ENCODE measurements around the gene SDC1.

The SDC1 gene

DNA sequence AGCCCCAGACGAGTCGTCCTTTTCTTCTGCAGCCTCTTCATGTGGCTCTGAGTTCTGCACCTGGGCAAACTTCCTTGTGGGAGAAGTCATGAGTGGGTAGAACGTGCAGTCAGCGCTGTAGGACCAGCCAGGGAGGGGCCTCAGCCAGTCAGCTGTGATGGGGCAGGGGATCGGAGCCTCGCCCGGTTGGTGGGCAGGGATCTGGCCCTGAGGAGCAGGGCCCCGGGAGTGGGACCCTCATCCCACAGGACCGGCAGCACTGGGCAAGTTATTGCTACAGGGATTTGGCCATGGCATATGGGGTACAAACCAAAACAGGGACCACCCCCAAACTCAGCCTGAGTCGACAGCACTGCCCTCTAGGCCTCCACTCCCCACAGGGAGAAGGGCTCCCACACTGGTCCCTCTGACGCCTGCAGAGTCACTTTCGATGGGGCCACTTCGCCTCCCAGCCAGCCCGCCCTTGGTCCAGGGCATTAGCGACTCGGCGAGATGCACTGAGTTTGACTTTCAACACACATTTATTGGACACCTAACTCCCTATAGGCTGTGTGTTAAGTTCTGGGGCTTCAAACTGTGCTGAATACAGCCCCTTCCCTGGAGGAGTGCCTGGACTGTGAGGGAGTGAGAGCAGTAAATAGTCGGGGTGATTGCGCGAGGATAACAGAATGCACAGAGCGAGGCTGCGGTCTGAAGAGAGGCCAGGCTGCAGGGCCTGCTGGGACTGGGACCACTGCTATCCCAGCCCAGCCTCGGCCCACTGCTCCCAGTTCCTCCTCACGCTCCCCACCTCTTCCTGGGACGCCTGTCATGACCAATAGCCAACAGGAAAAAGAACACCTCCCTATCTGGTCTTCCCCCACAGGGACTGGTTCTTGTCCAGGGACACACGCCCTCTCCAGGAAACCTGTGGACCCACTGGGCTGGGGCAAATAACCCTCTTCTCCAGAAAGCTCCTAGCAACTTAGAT lies 55.9 kb downstream of the SDC1 start:
- no peak for DNase-seq

DNA sequence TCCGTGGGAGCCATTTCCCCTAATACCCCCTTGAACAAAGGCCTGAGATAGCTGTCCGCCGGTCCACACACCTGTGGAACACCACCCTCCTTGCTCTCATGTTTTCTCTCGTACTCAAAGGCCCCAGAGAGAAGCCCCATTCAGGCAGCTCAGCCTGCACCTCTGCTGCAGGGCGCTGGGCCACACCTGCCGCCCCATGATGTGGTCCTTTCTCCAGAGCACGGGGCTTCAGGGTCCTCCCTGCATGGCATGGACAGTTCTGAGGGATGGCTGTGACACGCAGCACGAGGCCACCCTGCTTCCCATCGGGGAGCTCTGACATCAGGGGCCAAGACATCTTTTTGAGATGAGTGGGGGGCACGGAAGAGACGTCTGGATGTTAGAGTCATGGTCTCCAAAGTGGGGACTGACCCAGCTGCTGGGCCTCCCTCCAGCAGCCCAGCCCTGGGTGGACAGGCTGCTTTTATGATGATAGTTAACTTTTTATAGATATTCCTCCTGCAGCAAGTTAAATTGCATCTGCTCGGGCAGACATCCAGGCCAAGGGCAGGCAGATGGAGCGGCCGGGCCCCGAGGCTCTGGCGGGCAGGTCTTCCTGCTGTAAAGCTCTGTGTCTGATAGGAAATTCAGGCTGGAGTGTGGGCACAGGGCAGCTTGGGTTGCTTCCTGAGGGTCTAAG lies 56.7 kb downstream of the SDC1 start:
- DNase-seq, result no peak

DNA sequence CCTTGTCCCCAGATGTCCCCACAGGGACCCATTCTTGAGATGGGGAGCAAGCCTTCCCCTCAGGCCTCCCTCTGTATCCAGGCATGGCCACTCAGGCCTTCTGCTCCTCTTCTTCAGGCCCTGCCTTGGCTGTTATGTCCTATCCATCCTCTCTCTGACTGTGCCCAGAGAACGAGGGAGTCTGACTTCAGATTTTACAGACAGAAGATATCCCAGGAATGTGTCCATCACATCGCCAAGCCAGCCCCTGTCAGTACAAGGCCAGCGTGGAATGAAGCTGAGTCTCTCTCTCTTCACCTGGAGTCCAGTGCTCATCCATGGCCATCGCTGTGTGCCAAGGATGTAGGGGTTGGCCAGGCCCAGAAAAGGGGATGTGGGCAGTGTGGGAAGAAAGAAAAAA lies 57.6 kb downstream of the SDC1 start:
- no peak for DNase-seq

DNA sequence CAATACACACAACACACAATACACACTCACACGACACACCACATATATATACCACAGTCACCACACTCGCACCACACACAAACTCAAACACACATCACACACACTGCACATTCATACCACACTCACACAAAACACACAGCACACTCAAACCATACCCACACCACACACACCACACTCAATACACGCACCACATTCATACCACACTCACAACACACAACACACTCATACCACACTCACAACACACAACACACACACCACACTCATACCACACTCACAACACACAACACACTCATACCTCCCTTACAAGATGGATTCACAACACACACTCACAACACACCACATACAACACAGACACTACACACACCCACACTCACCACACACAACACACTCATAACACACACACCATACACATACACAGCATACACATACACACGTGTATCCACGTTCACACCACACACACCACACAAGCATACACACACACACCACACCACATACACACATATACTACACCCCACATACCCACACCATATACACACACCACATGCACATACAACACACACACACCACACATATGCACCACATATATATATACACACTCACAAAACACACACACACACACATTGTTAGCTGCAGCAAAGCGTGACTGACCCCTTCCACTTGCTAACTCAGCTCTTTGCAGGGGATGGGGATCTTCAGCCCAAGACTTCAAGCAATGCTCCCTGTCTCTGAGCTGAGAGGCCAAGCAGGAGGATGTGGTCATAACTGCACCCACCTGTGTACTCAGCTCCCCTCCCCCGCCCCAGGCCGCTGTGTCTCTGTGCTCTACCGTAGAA lies 59.0 kb downstream of the SDC1 start:
- DNase-seq, result no peak

DNA sequence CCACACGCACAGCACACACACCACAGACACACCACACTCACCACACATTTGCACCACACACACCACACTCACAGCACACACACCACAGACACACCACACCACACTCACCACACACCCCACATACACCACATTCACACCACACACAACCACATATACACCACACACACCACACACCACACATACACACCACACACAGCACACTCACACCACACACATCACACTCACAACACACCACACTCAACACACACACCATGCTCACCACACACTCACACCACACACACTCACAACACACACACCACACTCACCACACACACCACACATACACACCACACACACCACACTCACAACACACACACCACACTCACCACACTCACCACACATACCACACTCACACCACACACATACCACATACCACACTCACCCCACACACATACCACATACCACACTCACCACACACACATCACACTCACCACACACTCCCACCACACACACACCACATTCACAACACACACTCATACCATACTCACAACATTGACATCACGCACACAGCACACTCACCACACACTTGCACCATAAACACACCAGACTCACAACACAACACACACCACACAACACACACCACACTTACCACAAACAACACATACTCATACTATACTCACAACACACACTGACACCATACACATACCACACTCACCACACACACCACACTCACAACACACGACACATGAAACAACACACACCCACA lies 60.0 kb downstream of the SDC1 start:
- DNase-seq, result no peak

DNA sequence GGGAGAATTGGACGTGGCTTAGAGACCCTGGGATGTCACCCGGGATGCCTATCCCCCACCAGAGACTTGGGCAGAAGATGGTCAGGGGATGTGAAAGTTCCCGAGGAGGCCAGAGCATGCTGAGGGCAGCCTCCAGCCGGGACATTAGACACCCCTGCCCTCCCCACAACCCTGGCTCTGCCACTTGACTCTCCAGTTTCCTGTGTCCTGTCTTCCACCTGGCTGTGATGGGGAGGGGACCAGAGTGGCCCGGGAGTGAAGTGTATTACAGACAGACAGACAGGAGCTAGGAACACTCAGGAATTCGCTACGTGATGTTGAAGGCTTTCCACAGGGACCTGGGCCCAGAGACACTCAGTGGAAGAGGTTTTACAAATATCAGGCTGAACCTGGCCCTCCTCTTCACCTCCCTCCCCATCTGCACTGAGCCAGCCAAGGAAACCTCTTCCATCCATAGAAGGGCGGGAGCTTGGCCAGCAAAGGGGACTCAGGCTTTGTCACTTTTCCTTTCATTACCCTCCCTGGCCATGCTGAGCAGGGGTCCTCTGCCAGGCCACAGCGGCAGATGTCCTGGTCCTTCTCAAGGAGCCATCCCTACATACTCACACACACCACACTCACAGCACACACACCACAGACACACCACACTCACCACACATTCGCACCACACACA lies 60.7 kb downstream of the SDC1 start:
- DNase-seq, result no peak

DNA sequence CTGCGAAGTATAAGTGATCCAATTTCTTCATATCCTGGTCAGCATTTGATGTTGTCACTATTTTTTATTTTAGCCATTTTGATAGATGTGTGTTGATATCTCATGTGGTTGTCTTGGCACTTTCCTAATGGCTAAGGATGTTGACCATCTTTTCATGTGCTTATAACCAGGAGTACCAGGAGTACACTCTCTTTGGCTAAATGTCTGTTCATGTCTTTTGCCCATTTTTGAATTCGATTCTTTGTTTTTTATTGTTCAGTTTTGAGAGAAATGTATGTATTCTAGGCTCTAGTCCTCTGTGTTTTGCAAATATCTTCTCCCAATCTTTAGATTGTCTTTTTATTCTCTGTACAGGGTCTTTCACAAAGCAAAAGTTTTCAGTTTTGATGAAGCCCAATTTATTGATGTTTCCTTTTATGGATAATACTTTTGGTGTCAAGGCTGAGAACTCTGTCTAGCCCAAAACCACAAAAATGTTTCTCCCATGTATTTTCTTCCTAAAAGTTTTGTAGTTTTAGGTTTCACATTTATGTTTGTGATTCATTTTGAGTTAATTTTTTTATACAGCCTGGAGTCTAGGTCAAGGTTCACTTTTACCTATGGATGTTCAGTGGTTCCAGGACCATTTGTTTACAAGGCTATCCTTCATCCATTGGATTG lies 65.4 kb downstream of the SDC1 start:
- DNase-seq, result no peak

DNA sequence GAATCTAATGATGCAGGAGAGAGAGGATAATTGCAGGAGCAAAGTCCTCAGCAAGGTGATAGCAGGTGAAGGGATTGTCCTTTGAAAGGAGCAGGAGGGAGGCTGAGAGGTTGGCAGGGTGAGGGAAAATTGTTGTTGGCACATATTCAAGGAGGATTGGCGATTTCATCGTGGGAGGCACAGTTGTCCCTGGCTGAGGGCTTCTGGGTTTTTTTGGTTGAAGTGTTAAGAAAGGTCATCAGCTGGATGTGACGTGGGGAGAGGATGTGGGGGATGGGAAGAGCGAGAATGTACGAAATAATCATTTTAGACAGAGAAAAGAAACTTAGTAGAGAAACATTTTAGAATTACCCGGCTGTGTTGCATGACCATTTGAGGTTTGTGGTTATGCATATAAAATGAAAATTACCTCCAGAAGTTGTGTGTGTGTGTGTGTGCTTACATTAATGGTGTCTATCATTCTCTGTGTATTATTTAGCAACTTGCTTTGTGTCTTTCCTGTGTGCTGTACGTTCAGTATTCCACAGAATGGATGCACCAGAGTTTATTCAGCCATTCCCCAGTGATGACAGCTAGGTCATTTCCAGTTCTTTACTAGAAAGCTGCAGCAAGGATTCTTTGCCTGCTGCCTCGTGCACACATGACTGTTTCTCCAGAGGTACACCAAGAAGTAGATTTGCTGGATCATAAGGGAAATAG lies 67.6 kb downstream of the SDC1 start:
- no peak for DNase-seq

DNA sequence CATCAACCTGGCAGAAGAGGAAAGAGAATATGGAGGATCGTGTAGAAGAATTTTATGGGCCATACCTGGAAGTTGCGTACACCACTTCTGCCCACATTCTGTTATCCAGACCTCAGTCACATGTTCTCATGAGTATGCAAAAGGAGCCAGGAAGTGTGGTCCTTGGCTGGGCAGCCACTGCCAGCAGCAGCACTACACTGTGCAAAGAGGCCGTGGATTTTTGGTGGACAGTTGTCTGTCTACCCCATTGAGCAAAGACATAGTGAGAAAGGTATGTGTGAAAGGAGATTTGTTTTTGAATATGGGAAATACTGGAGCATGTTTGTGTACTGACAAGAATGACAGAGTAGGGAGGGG lies 68.1 kb downstream of the SDC1 start:
- DNase-seq, result no peak

DNA sequence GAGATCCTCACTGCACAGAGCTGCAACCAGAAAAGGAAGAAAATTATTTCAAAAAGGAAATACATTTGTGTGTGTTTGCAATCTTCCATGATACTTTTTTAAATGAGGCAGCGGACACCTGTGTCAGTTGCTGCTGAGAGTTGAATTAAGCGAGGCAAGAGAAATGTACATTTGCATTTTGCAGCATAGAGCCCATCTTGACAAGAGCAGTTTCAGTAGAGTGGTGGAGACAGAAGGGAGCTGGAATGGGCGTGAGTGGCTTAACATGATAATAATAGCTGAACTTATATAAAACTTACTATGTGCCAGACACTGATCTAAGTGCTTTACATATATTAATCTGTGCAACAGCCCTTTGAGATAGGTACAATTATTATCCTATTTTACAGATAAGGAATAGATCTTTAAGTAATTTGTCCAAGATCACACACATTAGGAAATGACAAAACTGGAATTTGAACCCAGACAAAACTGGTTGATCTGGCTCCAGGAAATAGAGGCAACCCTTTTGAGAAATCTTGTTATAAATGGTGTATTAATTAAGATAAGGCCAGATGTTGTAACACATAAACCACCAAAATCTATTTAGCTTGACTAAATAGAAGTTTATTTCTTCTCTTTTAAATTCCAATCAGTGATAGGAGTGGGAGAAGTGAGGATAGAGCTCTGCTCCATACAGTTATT lies 68.7 kb downstream of the SDC1 start:
- no peak for DNase-seq

DNA sequence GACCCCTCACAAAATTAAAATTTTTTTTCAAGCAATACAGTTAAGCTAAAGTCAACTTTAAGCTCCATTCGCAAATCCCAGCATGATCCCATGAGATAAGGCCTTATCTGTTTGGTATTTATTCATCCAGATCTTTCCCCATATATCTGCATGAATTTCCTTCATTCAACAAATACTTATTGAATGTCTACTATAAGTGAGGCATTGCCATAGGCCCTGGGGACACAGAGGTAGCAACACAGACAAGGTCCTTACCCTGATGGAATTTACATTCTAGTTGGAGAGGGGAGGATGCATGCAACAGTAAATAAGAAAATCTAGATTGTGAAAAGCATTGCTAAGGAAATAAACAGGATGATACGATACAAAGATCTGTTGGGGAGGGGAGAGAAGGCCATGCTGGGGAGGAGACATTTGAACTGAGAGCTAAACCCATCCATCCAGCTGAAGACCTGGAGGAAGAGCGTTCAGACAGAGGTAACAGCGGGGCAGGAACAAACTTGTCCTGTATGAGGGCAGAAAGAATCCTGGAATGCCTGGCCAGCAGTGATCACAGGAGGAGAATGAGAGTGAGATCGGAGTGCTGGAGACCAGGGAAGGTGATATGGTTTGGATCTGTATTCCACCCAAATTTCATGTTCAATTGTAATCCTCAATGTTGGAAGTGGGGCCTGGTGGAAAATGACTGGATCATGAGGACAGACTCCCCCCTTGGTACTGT lies 71.6 kb downstream of the SDC1 start:
- no peak for DNase-seq

DNA sequence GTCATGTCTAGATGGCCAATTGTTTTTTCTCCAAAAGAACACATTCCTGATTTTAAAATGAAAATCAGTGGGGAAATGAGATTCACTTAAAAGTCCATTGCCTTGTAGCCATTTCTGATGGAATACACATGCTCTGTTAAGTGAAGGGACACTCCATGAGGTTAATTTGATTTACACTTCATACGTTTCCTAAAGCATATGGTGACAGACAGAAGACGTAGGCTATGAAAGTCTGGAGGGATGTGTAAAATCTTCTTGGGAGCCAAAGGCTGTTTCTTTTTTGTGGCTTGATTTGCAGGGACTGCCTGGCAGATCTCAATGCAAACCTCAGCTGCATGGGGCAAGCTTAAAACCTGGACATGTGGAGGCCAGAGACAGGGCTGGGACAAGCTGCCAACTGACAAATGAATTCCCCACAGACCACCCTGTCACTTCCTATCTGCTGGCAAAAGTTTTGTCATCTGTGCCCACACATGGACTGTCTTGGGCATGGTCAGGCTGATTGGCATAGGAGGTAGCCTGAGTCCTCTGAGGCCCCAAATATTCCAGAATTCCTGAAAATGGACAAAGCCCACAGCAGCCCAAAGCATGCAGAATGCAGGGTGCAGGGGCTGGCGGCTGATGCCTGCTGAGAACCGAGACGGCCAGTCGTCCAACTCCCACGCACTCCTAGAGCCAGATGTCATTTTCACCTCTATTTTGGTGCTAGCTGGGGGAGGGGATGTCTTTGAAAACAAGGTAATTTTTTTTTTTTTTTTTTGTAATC lies 73.9 kb downstream of the SDC1 start:
- no peak for DNase-seq
